K562 (cell line): Measurements from ENCODE around the gene RNF145. TPM values are rescaled to one million over a fixed set of nuclear protein-coding genes. Genes with fewer than 3 reads are reported as not detected.

ENCODE experiments used
- ATAC-seq: fragments of 200-7000 bp; cut with Tn5 transposase; 3 replicates; pipeline ENCODE4 v1.9.1; 2020; ENCODE audit warnings: moderate library complexity
- BruUV-seq: library from RNA; stranded (reverse); fragments of 400-500 nt; replicated peaks from 2 replicates; lab custom pipeline; 2021; lab: Mats Ljungman, UMichigan
- CTCF ChIA-PET: fragments of 300-600 bp; formaldehyde crosslinking; extraction: SDS; loops from one replicate; lab custom pipeline; 2021; ENCODE audit warnings: low intra/inter-chr PET ratio; lab: Yijun Ruan, JAX
- POLR2A ChIA-PET: fragments of 300-600, 350-650 bp; sonication (Branson Sonifier 250); formaldehyde crosslinking; extraction: SDS; loops from one replicate; lab custom pipeline; 2021; ENCODE audit warnings: antibody characterized with exemption, inconsistent platforms; lab: Yijun Ruan, JAX
- DNase-seq, 4 experiments: peaks; one replicate each; pipeline versions ENCODE4 v3.0.0 to v3.0.0-alpha.2; 2011 to 2018; ENCODE audit warnings: low spot score in 3 of 4, mixed read lengths in 3 of 4; ENCODE audit errors: extremely low read depth in 1 of 4
- FAIRE-seq: peaks from 2 replicates; lab custom pipeline; 2011; peaks lifted over from hg19 to GRCh38; lab: Jason Lieb, UNC
- H2AFZ ChIP-seq: 2 replicates; pipeline ENCODE4 v1.6.0; 2011; ENCODE audit warnings: low read depth, low read length, control low read depth, inconsistent platforms
- H3K27ac ChIP-seq: fragments of 200-600 bp; 3 replicates; pipeline ENCODE4 v1.8.0; 2011; ENCODE audit warnings: low read depth, mild to moderate bottlenecking, control low read depth, inconsistent platforms, low read length, moderate library complexity, mixed read lengths; ENCODE audit errors: extremely low read depth
- H3K27me3 ChIP-seq, 2 experiments: fragments of 300-600 bp in 1 of 2; 2 replicates in 1 of 2; 3 replicates in 1 of 2; pipeline versions ENCODE4 v1.6.0 to v1.8.0; 2011; ENCODE audit warnings: inconsistent platforms in 2 of 2, low read length in 2 of 2, mild to moderate bottlenecking in 1 of 2, mixed read lengths in 1 of 2, moderate library complexity in 1 of 2; ENCODE audit not compliant: control insufficient read depth in 2 of 2, insufficient read depth in 2 of 2
- H3K36me3 ChIP-seq: fragments of 300-600 bp; 3 replicates; pipeline ENCODE4 v1.8.0; 2011; ENCODE audit warnings: mild to moderate bottlenecking, low read length, inconsistent platforms; ENCODE audit not compliant: control insufficient read depth, insufficient read depth
- H3K4me1 ChIP-seq, 2 experiments: fragments of 200-600 bp in 1 of 2; replicated peaks in 1 of 2; 2 replicates in 1 of 2; 3 replicates in 1 of 2; pipeline versions ENCODE4 v1.5.1 to v1.8.0; 2011; ENCODE audit warnings: inconsistent platforms in 2 of 2, low read length in 2 of 2, mild to moderate bottlenecking in 1 of 2, mixed read lengths in 1 of 2, moderate library complexity in 1 of 2; ENCODE audit not compliant: control insufficient read depth in 2 of 2, insufficient read depth in 2 of 2
- H3K4me2 ChIP-seq: 2 replicates; pipeline ENCODE4 v1.6.1; 2011; ENCODE audit warnings: low read length, control low read depth, inconsistent platforms, mixed read lengths; ENCODE audit not compliant: insufficient read depth
- H3K4me3 ChIP-seq: fragments of 200-600 bp; sonication (generic), shearing (Covaris generic); 2 replicates; pipeline ENCODE4 v1.5.1; 2016; ENCODE audit warnings: control low read depth, inconsistent platforms
- H3K79me2 ChIP-seq: fragments of 200-600 bp; 3 replicates; pipeline ENCODE4 v1.8.0; 2011; ENCODE audit warnings: low read length, inconsistent platforms; ENCODE audit not compliant: control insufficient read depth, insufficient read depth
- H3K9ac ChIP-seq, 2 experiments: 2 replicates each; pipeline versions ENCODE4 v1.6.0 to v1.6.1; 2011; ENCODE audit warnings: low read depth in 2 of 2, low read length in 2 of 2, control low read depth in 1 of 2, inconsistent platforms in 1 of 2, mild to moderate bottlenecking in 1 of 2, mixed read lengths in 1 of 2; ENCODE audit not compliant: insufficient read depth in 1 of 2
- H3K9me1 ChIP-seq: one replicate; pipeline ENCODE4 v1.6.0; 2011; ENCODE audit warnings: inconsistent platforms, mild to moderate bottlenecking, low read length, moderate library complexity; ENCODE audit not compliant: control insufficient read depth, insufficient read depth
- H3K9me3 ChIP-seq: replicated peaks from 2 replicates; pipeline ENCODE4 v1.5.1; 2011; ENCODE audit warnings: low read depth, low read length, inconsistent platforms; ENCODE audit not compliant: control insufficient read depth, insufficient read depth
- H4K20me1 ChIP-seq: replicated peaks from 2 replicates; pipeline ENCODE4 v1.6.1; 2011; ENCODE audit warnings: low read length, inconsistent platforms, mixed read lengths; ENCODE audit not compliant: control insufficient read depth, insufficient read depth
- CREB3 ChIP-seq: fragments of 450-650 bp; conservative IDR thresholded peaks from 2 replicates; pipeline ENCODE4 v1.6.1; 2016; ENCODE audit warnings: missing genetic modification characterization, low read depth, mild to moderate bottlenecking, missing compliant biosample characterization, moderate library complexity
- GABPA ChIP-seq: fragments of 200-800 bp; sonication (Bioruptor generic); conservative IDR thresholded peaks from 2 replicates; pipeline ENCODE4 v1.6.1; 2016; ENCODE audit warnings: low read depth, missing genetic modification characterization, missing compliant biosample characterization
- NFE2 ChIP-seq: IDR thresholded peaks from 2 replicates; pipeline ENCODE4 v1.6.1; 2014; ENCODE audit warnings: antibody characterized with exemption, low read depth
- TFAP4 ChIP-seq: sonication (generic); formaldehyde crosslinking; IDR thresholded peaks from 2 replicates; pipeline ENCODE4 v1.8.0; 2022; ENCODE audit warnings: missing genetic modification reagents, mild to moderate bottlenecking, moderate library complexity, borderline replicate concordance
- ZBTB17 ChIP-seq: fragments of 450-650 bp; formaldehyde crosslinking; IDR thresholded peaks from 2 replicates; pipeline ENCODE4 v1.4.0; 2020; ENCODE audit warnings: mild to moderate bottlenecking
- ZNF76 ChIP-seq: fragments of 250-450 bp; sonication (Bioruptor Pico); IDR thresholded peaks from 2 replicates; pipeline ENCODE4 v1.4.0; 2020; ENCODE audit warnings: mild to moderate bottlenecking, moderate library complexity, borderline replicate concordance
- WGBS: fragments of 100-300 bp; shearing (Covaris generic); methylation state at CpG from one replicate; pipeline ENCODE4 v1.1.6; 2016; ENCODE audit warnings: low coverage, mixed read lengths; ENCODE audit not compliant: insufficient coverage; ENCODE audit errors: missing lambda C conversion rate; 5-methylcytosine and 5-hydroxymethylcytosine counted together
- in situ Hi-C: fragments of 300-500 bp; cut with MboI; formaldehyde crosslinking; loops from 4 replicates; pipeline ENCODE4 v1.15.0; 2018; ENCODE audit warnings: inconsistent platforms, mixed read lengths
- intact Hi-C: fragments of 100-400 bp; cut with micrococcal nuclease; formaldehyde crosslinking; loops from 2 replicates; pipeline ENCODE4 v1.14.2; 2022
- polyA plus RNA-seq, 8 experiments: library from polyadenylated mRNA; depleted of rRNA in 4 of 8; stranded (reverse) in 5 of 8; unstranded in 3 of 8; fragments of >200 nt; fragmentation: Nextera tagmentation in 2 of 8; fragmentation: Illumina TruSeq in 1 of 8; extraction: Ambion mirVana in 2 of 8; extraction: Trizol in 1 of 8; gene quantifications; 2 replicates each; pipeline versions ENCODE4 v1.2.1 to v1.2.3, GENCODE V29; 2011 to 2014; ENCODE audit warnings: inconsistent platforms in 1 of 8, missing spikeins in 1 of 8
- total RNA-seq, 7 experiments: library from RNA; depleted of rRNA in 6 of 7; stranded (reverse); fragments of >200 nt in 6 of 7; fragmentation: Illumina TruSeq in 2 of 7; extraction: Trizol in 2 of 7; gene quantifications; 2 replicates each; pipeline versions ENCODE4 v1.2.1 to v1.2.3, GENCODE V29; 2011 to 2021; ENCODE audit warnings: low replicate concordance in 1 of 7
- TF ChIP-seq, protein P1 (sequence below): sonication (generic); formaldehyde crosslinking; IDR thresholded peaks from 2 replicates; pipeline ENCODE4 v1.8.0; 2023; ENCODE audit warnings: mild to moderate bottlenecking, missing genetic modification reagents

Gene RNF145
- total and polyA plus RNA-seq, 9 of the 15 experiments (the other 6 are each of a cell fraction or from before 2014, with no cell fraction given): 13.6 to 40.7 (median 25.4) TPM

GRCh38 chr5:159217236-159217635, 7.9 kb upstream of the RNF145 start:
- no peaks in the 10 kb centered on the region for H3K27me3 ChIP-seq
- ChIA-PET POLR2A (no interaction called here), CTCF (no interaction called here)
- H3K4me2 ChIP-seq: no peak overlapping the region
- no peaks in the 10 kb centered on the region for H3K9me3 ChIP-seq
- BruUV-seq: no TSS peak
- no peak overlapping the region for H2AFZ ChIP-seq
- H3K9me1 ChIP-seq: no peaks in the 10 kb centered on the region
- no peaks in the 10 kb centered on the region for H4K20me1 ChIP-seq
- H3K4me3 ChIP-seq: no peak overlapping the region
- intact Hi-C loops: no loop called here
- 54% methylated on average over 2 of the region's 2 CpGs for WGBS
- FAIRE-seq (no peak), DNase-seq (no peak), ATAC-seq (no peak)
- in situ Hi-C loops: no loop called here
- no peaks in the 10 kb centered on the region for H3K79me2 ChIP-seq
- no peaks in the 10 kb centered on the region for H3K36me3 ChIP-seq
- TF ChIP-seq, protein P1, sequence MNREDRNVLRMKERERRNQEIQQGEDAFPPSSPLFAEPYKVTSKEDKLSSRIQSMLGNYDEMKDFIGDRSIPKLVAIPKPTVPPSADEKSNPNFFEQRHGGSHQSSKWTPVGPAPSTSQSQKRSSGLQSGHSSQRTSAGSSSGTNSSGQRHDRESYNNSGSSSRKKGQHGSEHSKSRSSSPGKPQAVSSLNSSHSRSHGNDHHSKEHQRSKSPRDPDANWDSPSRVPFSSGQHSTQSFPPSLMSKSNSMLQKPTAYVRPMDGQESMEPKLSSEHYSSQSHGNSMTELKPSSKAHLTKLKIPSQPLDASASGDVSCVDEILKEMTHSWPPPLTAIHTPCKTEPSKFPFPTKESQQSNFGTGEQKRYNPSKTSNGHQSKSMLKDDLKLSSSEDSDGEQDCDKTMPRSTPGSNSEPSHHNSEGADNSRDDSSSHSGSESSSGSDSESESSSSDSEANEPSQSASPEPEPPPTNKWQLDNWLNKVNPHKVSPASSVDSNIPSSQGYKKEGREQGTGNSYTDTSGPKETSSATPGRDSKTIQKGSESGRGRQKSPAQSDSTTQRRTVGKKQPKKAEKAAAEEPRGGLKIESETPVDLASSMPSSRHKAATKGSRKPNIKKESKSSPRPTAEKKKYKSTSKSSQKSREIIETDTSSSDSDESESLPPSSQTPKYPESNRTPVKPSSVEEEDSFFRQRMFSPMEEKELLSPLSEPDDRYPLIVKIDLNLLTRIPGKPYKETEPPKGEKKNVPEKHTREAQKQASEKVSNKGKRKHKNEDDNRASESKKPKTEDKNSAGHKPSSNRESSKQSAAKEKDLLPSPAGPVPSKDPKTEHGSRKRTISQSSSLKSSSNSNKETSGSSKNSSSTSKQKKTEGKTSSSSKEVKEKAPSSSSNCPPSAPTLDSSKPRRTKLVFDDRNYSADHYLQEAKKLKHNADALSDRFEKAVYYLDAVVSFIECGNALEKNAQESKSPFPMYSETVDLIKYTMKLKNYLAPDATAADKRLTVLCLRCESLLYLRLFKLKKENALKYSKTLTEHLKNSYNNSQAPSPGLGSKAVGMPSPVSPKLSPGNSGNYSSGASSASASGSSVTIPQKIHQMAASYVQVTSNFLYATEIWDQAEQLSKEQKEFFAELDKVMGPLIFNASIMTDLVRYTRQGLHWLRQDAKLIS: no peak
- TF ChIP-seq ZNF76 (CRISPR knock-in tag): no peak
- TF ChIP-seq GABPA (tag): no peak
- TF ChIP-seq CREB3 (tag): no peak
- TF ChIP-seq TFAP4 (CRISPR knock-in tag): peak; percentile 28; the same call in 1 of the 2 replicates
- no peak for TF ChIP-seq ZBTB17 (CRISPR knock-in tag)
- TF ChIP-seq NFE2: peak; percentile 41; the same call in 1 of the 2 replicates
- no peak overlapping the region for H3K27ac ChIP-seq
- peaks cover 0 to 15% of the 10 kb centered on the region in 2 experiments; a peak in 4 of 5 replicates for H3K4me1 ChIP-seq
- no peak overlapping the region for H3K9ac ChIP-seq
